PC-3 (cell line): ENCODE data around the gene NEU4.

ENCODE experiments used
- EZH2 ChIP-seq: fragments of 300-600 bp; sonication (generic); IDR thresholded peaks from one replicate; pipeline ENCODE4 v1.6.1; 2017; ENCODE audit warnings: antibody characterized with exemption, mild to moderate bottlenecking, low read length; ENCODE audit not compliant: unreplicated experiment
- EZH2phosphoT487 ChIP-seq: fragments of 300-600 bp; sonication (generic); IDR thresholded peaks from 2 replicates; pipeline ENCODE4 v1.6.1; 2018; ENCODE audit warnings: mild to moderate bottlenecking, antibody characterized with exemption, low read length, borderline replicate concordance
- TF ChIP-seq, protein P1 (sequence below): fragments of 300-600 bp; sonication (generic); conservative IDR thresholded peaks from 2 replicates; pipeline ENCODE4 v1.5.1; 2017; ENCODE audit warnings: antibody characterized with exemption, low read depth, mild to moderate bottlenecking, low read length

DNA sequence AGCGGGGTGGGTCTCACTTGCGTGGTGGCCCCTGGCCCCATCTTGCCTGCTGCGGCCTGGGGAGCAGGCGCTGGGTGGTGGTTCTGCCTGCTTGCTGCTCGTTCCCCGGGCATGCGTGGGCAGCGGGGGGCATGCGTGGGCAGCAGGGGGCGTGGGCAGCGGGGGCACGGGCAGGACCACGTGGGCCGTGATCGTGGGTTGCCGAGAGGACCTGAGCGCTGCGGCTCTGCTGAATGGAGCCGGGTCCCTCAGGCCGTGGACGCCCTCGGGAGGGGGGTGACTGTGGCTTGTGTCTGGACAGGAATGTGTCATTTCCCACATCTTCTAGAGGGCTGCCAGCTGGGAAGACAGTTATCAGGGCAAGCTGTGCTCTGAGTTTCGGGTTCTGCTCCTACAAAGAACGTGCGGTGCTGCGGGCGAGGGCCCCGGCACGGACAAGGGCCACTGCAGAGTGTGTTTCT, 40.7 kb upstream of the NEU4 start:
- TF ChIP-seq, protein P1, sequence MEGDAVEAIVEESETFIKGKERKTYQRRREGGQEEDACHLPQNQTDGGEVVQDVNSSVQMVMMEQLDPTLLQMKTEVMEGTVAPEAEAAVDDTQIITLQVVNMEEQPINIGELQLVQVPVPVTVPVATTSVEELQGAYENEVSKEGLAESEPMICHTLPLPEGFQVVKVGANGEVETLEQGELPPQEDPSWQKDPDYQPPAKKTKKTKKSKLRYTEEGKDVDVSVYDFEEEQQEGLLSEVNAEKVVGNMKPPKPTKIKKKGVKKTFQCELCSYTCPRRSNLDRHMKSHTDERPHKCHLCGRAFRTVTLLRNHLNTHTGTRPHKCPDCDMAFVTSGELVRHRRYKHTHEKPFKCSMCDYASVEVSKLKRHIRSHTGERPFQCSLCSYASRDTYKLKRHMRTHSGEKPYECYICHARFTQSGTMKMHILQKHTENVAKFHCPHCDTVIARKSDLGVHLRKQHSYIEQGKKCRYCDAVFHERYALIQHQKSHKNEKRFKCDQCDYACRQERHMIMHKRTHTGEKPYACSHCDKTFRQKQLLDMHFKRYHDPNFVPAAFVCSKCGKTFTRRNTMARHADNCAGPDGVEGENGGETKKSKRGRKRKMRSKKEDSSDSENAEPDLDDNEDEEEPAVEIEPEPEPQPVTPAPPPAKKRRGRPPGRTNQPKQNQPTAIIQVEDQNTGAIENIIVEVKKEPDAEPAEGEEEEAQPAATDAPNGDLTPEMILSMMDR = no peak
- TF ChIP-seq EZH2 = no peak
- TF ChIP-seq EZH2phosphoT487 = no peak
